K562 (cell line): ENCODE measurements around the gene FKBP7. TPM values are rescaled to one million over a fixed set of nuclear protein-coding genes. Genes with fewer than 3 reads are reported as not detected.

Source experiments
- BCOR ChIP-seq: fragments of 450-650 bp; IDR thresholded peaks from 2 replicates; pipeline ENCODE4 v1.6.1; 2016
- CGGBP1 ChIP-seq: fragments of 250-450 bp; sonication (Bioruptor Pico); IDR thresholded peaks from 2 replicates; pipeline ENCODE4 v1.9.0; 2021; ENCODE audit warnings: mild to moderate bottlenecking
- DMBX1 ChIP-seq: fragments of 250-450 bp; sonication (Bioruptor Pico); IDR thresholded peaks from 2 replicates; pipeline ENCODE4 v1.8.0; 2022; ENCODE audit warnings: inconsistent platforms, mild to moderate bottlenecking, moderate library complexity, borderline replicate concordance
- FIP1L1 ChIP-seq: fragments of 200-400 bp; formaldehyde crosslinking; IDR thresholded peaks from 2 replicates; pipeline ENCODE4 v1.6.1; 2018; ENCODE audit warnings: mild to moderate bottlenecking, low read depth, low read length; ENCODE audit not compliant: poor library complexity, severe bottlenecking
- FOXA3 ChIP-seq, 2 experiments: fragments of 450-650 bp in 1 of 2; sonication (generic) in 1 of 2; formaldehyde crosslinking; IDR thresholded peaks in 1 of 2; conservative IDR thresholded peaks in 1 of 2; 2 replicates each; pipeline versions ENCODE4 v1.4.0 to v1.8.0; 2020 to 2022; ENCODE audit warnings: mild to moderate bottlenecking in 2 of 2, missing genetic modification reagents in 1 of 2
- HBP1 ChIP-seq: fragments of 450-650 bp; formaldehyde crosslinking; IDR thresholded peaks from 2 replicates; pipeline ENCODE4 v1.4.0; 2022; ENCODE audit warnings: missing genetic modification characterization
- HEY1 ChIP-seq: fragments of 250-450 bp; sonication (Bioruptor Pico); IDR thresholded peaks from 2 replicates; pipeline ENCODE4 v1.5.0; 2020; ENCODE audit warnings: mild to moderate bottlenecking, moderate library complexity, borderline replicate concordance
- MAX ChIP-seq: sonication (generic); formaldehyde crosslinking; IDR thresholded peaks from 2 replicates; pipeline ENCODE4 v1.9.0; 2022; ENCODE audit warnings: mild to moderate bottlenecking, missing genetic modification reagents
- PPARD ChIP-seq: fragments of 250-450 bp; sonication (Bioruptor Pico); IDR thresholded peaks from 2 replicates; pipeline ENCODE4 v1.8.0; 2022; ENCODE audit warnings: inconsistent platforms, mild to moderate bottlenecking, moderate library complexity
- RBM22 ChIP-seq: fragments of 200-400 bp; formaldehyde crosslinking; IDR thresholded peaks from 2 replicates; pipeline ENCODE4 v1.6.1; 2018; ENCODE audit warnings: low read length, low read depth; ENCODE audit not compliant: poor library complexity, severe bottlenecking
- SP1 ChIP-seq: sonication (generic); formaldehyde crosslinking; IDR thresholded peaks from 2 replicates; pipeline ENCODE4 v1.8.1; 2022; ENCODE audit warnings: mild to moderate bottlenecking, missing genetic modification reagents
- SRSF3 ChIP-seq: fragments of 200-400 bp; formaldehyde crosslinking; IDR thresholded peaks from 2 replicates; pipeline ENCODE4 v1.6.1; 2016; ENCODE audit warnings: mild to moderate bottlenecking, low read length, moderate library complexity; ENCODE audit not compliant: insufficient read depth
- TAF7 ChIP-seq: fragments of 450-650 bp; IDR thresholded peaks from 2 replicates; pipeline ENCODE4 v1.6.1; 2016; ENCODE audit warnings: missing genetic modification characterization, missing compliant biosample characterization
- THRAP3 ChIP-seq: fragments of 450-650 bp; IDR thresholded peaks from 2 replicates; pipeline ENCODE4 v1.6.1; 2016; ENCODE audit warnings: mild to moderate bottlenecking, inconsistent platforms, borderline replicate concordance
- TRIM25 ChIP-seq: fragments of 450-650 bp; IDR thresholded peaks from 2 replicates; pipeline ENCODE4 v1.7.0; 2016; ENCODE audit warnings: borderline replicate concordance
- ZBTB9 ChIP-seq: fragments of 450-650 bp; formaldehyde crosslinking; IDR thresholded peaks from 2 replicates; pipeline ENCODE4 v1.4.0; 2020; ENCODE audit warnings: mild to moderate bottlenecking, moderate library complexity
- ZKSCAN8 ChIP-seq: fragments of 200-800 bp; sonication (Bioruptor generic); IDR thresholded peaks from 2 replicates; pipeline ENCODE4 v1.6.1; 2016; ENCODE audit warnings: missing genetic modification characterization, missing compliant biosample characterization
- ZNF445 ChIP-seq: fragments of 250-450 bp; sonication (Bioruptor Pico); IDR thresholded peaks from 2 replicates; pipeline ENCODE4 v1.4.0; 2020; ENCODE audit warnings: low read depth, mild to moderate bottlenecking, moderate library complexity
- ZNF707 ChIP-seq: fragments of 250-450 bp; sonication (Bioruptor Pico); conservative IDR thresholded peaks from 2 replicates; pipeline ENCODE4 v1.8.0; 2022; ENCODE audit warnings: inconsistent platforms, mild to moderate bottlenecking, moderate library complexity
- polyA plus RNA-seq, 8 experiments: library from polyadenylated mRNA; depleted of rRNA in 4 of 8; stranded (reverse) in 5 of 8; unstranded in 3 of 8; fragments of >200 nt; fragmentation: Nextera tagmentation in 2 of 8; fragmentation: Illumina TruSeq in 1 of 8; extraction: Ambion mirVana in 2 of 8; extraction: Trizol in 1 of 8; gene quantifications; 2 replicates each; pipeline versions ENCODE4 v1.2.1 to v1.2.3, GENCODE V29; 2011 to 2014; ENCODE audit warnings: inconsistent platforms in 1 of 8, missing spikeins in 1 of 8
- total RNA-seq, 7 experiments: library from RNA; depleted of rRNA in 6 of 7; stranded (reverse); fragments of >200 nt in 6 of 7; fragmentation: Illumina TruSeq in 2 of 7; extraction: Trizol in 2 of 7; gene quantifications; 2 replicates each; pipeline versions ENCODE4 v1.2.1 to v1.2.3, GENCODE V29; 2011 to 2021; ENCODE audit warnings: low replicate concordance in 1 of 7

The FKBP7 gene
- total and polyA plus RNA-seq, 9 of the 15 experiments (the other 6 are each of a cell fraction or from before 2014, with no cell fraction given) = 6.1 to 23.2 (median 19.0) TPM

- TF ChIP-seq DMBX1 (CRISPR knock-in tag) = no peak
- TF ChIP-seq HBP1 (CRISPR knock-in tag) = no peak
- no peak for TF ChIP-seq PPARD (CRISPR knock-in tag)
- TF ChIP-seq ZNF445 (CRISPR knock-in tag) = peak; percentile 56; the same call in 1 of the 2 replicates
- no peak for TF ChIP-seq CGGBP1 (CRISPR knock-in tag)
- no peak for TF ChIP-seq TAF7 (tag)
- no peak for TF ChIP-seq FIP1L1
- TF ChIP-seq ZBTB9 = 0 out of 2 replicates have a peak, but pooled peaks have one; percentile 19
- no peak for TF ChIP-seq SRSF3
- TF ChIP-seq MAX (CRISPR knock-in tag) = peak; percentile 51
- no peak for TF ChIP-seq ZNF707 (CRISPR knock-in tag)
- TF ChIP-seq SP1 (CRISPR knock-in tag) = 0 out of 2 replicates have a peak, but pooled peaks have one; percentile 53
- TF ChIP-seq TRIM25 = peak; percentile 88; the same call in 1 of the 2 replicates
- TF ChIP-seq ZKSCAN8 (CRISPR knock-in tag) = no peak
- TF ChIP-seq BCOR = 0 out of 2 replicates have a peak, but pooled peaks have one; percentile 29
- no peak for TF ChIP-seq THRAP3
- TF ChIP-seq HEY1 (CRISPR knock-in tag) = no peak
- TF ChIP-seq RBM22 = no peak
- peak in 1 of 2 experiments; percentile 30; a peak in 1 of 4 replicates for TF ChIP-seq FOXA3 (CRISPR knock-in tag; conservative IDR thresholded peaks at IDR 0.05 in 1 of 2, IDR thresholded peaks at IDR 0.05 in 1 of 2)
These were observed 28.5 kb downstream of the FKBP7 start (continued) for GRCh38 chr2:178449700-178450523.
